ENCODE measurements around the gene AGMO. TPM values are rescaled to one million over a fixed set of nuclear protein-coding genes. Genes with fewer than 3 reads are reported as not detected.

The AGMO gene
- total RNA-seq, 1 donor from 2014 or later = 0.20 TPM

DNA sequence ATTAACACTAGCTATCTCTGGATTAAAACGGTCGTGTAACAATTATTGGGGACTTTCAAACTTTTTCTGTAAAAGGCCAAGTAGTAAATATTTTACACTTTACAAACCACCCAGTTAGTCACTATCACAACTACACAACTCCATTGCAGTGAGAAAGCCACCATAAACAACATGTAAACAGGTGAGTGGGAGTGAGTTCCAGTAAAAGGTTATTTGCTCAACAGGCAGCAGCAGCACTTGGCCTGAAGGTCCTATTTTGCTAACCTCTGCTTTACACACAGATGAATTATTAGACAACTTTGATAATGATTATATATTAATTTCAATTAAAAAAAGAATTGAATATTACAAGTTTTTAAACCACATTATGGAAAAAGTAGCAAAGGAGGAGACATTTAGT is 15.8 kb upstream of the AGMO start:
- no peak overlapping the region for H3K4me3 ChIP-seq
- intact Hi-C loops (cut with DNase I) = no loop called here
- TF ChIP-seq, protein P1, sequence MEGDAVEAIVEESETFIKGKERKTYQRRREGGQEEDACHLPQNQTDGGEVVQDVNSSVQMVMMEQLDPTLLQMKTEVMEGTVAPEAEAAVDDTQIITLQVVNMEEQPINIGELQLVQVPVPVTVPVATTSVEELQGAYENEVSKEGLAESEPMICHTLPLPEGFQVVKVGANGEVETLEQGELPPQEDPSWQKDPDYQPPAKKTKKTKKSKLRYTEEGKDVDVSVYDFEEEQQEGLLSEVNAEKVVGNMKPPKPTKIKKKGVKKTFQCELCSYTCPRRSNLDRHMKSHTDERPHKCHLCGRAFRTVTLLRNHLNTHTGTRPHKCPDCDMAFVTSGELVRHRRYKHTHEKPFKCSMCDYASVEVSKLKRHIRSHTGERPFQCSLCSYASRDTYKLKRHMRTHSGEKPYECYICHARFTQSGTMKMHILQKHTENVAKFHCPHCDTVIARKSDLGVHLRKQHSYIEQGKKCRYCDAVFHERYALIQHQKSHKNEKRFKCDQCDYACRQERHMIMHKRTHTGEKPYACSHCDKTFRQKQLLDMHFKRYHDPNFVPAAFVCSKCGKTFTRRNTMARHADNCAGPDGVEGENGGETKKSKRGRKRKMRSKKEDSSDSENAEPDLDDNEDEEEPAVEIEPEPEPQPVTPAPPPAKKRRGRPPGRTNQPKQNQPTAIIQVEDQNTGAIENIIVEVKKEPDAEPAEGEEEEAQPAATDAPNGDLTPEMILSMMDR (IDR thresholded peaks at IDR 0.05) = no peak
- H3K27ac ChIP-seq = no peak overlapping the region
- no peaks in the 10 kb centered on the region for H3K4me1 ChIP-seq
- no peaks in the 10 kb centered on the region for H3K27me3 ChIP-seq
- DNase-seq = no peak
- no peaks in the 10 kb centered on the region for H3K9me3 ChIP-seq
- no peaks in the 10 kb centered on the region for H3K36me3 ChIP-seq
- ATAC-seq = no peak

DNA sequence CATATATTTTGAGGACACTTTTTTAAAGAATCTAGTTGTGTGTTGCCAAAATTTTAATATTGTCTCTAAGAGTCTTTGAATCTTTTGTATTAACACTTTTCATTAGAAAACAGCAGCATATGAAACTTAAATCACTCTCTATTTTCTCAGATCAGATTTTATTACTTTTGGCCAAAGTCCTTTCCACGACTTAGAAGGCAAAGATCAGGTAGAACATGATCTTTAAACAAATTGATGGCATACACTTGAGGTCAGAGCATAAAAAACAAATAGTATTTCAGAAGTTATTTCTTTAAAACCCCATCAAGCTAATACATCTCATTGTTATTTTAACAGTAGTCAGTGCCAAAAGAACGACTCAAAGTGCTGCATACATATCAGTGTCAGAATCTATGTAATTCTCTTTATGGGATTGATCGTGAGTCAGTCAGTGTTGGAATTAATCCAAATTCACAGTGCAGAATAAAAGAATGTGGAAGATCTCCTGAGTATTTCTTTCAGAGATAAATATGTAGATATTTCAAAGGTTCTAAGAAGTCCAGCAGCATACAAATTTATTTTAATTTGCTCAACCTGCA is 9.6 kb upstream of the AGMO start:
- Histone ChIP-seq H3K27ac (no peak overlapping the region), H3K27me3 (no peaks in the 10 kb centered on the region), H3K9me3 (no peaks in the 10 kb centered on the region), H3K4me1 (no peaks in the 10 kb centered on the region), H3K4me3 (no peak overlapping the region), H3K36me3 (no peaks in the 10 kb centered on the region)
- ATAC-seq = no peak
- TF ChIP-seq, protein P1 (IDR thresholded peaks at IDR 0.05) = no peak
- no peak for DNase-seq
- intact Hi-C loops (cut with DNase I) = no loop called here

DNA sequence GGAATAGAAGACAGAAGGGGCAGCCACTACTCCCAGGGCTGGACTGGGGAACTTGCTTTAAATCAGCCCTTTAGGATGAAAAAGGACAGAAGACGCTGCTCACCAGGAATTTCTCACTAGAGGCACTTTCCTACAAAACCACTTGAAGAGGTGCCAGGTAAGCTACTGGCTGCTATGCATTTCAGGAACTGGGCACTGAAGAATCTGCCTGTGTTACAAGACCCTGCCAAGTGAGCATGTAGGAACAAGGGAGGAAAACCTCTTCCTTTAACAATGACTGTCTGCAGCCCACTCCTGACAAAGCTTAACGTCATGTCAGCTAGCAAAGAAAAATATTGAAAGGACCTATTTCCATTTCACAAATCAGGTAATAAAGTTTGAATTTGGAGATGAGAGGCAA is 5.8 kb upstream of the AGMO start:
- H3K4me1 ChIP-seq = no peaks in the 10 kb centered on the region
- DNase-seq = no peak
- H3K27ac ChIP-seq = no peak overlapping the region
- intact Hi-C loops (cut with DNase I) = no loop called here
- H3K36me3 ChIP-seq = no peaks in the 10 kb centered on the region
- TF ChIP-seq, protein P1 (IDR thresholded peaks at IDR 0.05) = no peak
- no peaks in the 10 kb centered on the region for H3K9me3 ChIP-seq
- no peaks in the 10 kb centered on the region for H3K27me3 ChIP-seq
- no peak overlapping the region for H3K4me3 ChIP-seq
- no peak for ATAC-seq

DNA sequence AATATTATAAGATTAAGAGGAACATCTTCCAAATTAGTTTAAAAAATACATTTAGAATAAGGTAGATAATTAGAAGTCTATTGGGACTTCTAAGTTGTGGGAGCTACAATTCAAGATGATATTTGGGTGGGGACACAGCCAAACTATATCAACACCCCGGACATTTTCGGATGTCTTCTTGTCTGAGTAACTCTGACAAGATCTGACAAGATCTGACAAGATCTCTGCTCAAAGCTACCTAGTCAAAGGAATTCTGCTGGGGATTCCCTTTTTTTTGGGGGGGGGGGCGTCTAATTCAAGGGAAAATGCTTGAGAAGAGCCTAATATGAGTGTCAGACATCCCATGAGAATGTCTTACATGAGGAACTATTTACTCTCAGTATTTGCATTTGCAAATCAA is 5.2 kb upstream of the AGMO start:
- Histone ChIP-seq H3K27me3 (no peaks in the 10 kb centered on the region), H3K27ac (no peak overlapping the region), H3K4me1 (no peaks in the 10 kb centered on the region), H3K36me3 (no peaks in the 10 kb centered on the region), H3K9me3 (no peaks in the 10 kb centered on the region), H3K4me3 (no peak overlapping the region)
- TF ChIP-seq, protein P1 (IDR thresholded peaks at IDR 0.05) = no peak
- DNase-seq = no peak
- intact Hi-C loops (cut with DNase I) = no loop called here
- ATAC-seq = no peak

DNA sequence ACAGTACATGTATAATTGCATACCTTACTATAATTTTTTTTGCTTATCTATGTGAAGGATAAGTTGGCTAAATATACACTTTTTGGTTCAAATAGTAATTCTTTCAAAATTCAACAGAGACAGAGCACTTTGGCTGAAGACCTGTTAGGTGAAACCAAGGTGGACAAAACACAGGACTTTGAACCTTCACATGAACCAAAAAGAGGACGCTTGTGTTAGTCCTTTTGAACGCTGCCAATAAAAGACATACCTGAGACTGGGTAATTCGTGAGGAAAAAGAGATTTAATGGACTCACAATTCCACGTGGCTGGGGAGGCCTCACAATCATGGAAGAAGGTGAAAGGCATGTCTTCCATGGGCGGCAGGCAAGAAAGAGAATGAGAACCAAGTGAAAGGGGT is 4.7 kb upstream of the AGMO start:
- Histone ChIP-seq H3K27ac (no peak overlapping the region), H3K36me3 (no peaks in the 10 kb centered on the region), H3K4me3 (no peak overlapping the region), H3K27me3 (no peaks in the 10 kb centered on the region), H3K9me3 (no peaks in the 10 kb centered on the region), H3K4me1 (no peaks in the 10 kb centered on the region)
- no peak for ATAC-seq
- intact Hi-C loops (cut with DNase I) = no loop called here
- no peak for DNase-seq
- TF ChIP-seq, protein P1 (IDR thresholded peaks at IDR 0.05) = no peak

DNA sequence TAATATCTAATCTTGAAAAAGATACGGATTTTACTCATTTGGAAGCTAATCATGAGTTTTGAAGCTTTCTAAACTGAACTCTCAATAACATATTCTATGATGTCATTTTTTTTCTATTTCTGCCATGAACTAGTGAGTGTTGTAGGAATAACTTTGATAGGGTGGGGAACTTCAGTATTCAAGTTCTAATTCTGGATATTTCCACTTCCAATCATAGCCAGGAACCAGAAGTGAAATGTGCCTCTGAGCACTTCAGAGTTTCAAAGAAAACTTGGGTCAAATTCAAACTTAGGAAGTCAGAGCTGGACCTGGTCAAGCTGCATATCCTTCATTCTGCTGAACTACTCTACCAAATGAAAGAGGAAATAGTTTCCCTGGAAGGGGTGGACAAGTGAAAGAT is 847 bp downstream of the AGMO start:
- DNase-seq (no peak), ATAC-seq (no peak)
- intact Hi-C loops (cut with DNase I) = no loop called here
- peak overlapping the region; percentile 4 for H3K4me3 ChIP-seq
- no peaks in the 10 kb centered on the region for H3K27me3 ChIP-seq
- H3K4me1 ChIP-seq = no peaks in the 10 kb centered on the region
- TF ChIP-seq, protein P1 (IDR thresholded peaks at IDR 0.05) = no peak
- H3K27ac ChIP-seq = no peak overlapping the region
- no peaks in the 10 kb centered on the region for H3K9me3 ChIP-seq
- no peaks in the 10 kb centered on the region for H3K36me3 ChIP-seq
